Choroid plexus epithelial cell (primary cell): ENCODE results near the gene CLDN19.
A peak's percentile ranks its signal among the peaks of the same experiment; 100 is the strongest.
"Not testable (repeated sequence)": the region's sequence is repeated elsewhere in the genome, so short reads cannot be mapped to it uniquely, and the experiment has no call there.

Experiments
- DNase-seq: peaks from one replicate; pipeline ENCODE4 v3.0.0-alpha.2; 2010; ENCODE audit warnings: low read depth
- H3K4me3 ChIP-seq: 2 replicates; pipeline ENCODE4 v1.5.1; 2011; ENCODE audit warnings: low read depth, mild to moderate bottlenecking, control low read depth, low read length, moderate library complexity
- CTCF ChIP-seq: conservative IDR thresholded peaks from 2 replicates; pipeline ENCODE4 v1.5.1; 2011; ENCODE audit warnings: low read depth, mild to moderate bottlenecking, control low read depth, inconsistent platforms, low read length, moderate library complexity

Gene CLDN19

DNA sequence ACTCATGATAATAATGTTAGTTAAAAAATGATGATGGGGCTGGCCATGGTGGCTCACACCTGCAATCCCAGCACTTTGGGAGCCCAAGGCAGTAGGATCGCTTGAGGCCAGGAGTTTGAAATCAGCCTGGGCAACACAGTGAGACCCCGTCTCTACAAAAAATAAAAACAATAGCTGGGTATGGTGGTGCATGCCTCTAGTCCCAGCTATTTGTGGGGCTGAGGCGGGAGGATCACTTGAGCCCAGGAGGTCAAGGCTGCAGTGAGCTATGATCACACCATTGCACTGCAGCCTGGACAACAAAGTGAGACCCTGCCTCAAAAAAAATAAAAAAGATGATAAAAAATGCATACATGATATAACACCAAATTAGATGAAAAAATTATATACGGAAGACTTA is 21.5 kb upstream of the CLDN19 start:
- no peak for DNase-seq
- H3K4me3 ChIP-seq = no peak overlapping the region
- TF ChIP-seq CTCF = no peak

- TF ChIP-seq CTCF = peak; percentile 25
- DNase-seq = no peak
- H3K4me3 ChIP-seq = no peak overlapping the region
Observed at GRCh38 chr1:42759114-42759513, 19.1 kb upstream of the CLDN19 start.

DNA sequence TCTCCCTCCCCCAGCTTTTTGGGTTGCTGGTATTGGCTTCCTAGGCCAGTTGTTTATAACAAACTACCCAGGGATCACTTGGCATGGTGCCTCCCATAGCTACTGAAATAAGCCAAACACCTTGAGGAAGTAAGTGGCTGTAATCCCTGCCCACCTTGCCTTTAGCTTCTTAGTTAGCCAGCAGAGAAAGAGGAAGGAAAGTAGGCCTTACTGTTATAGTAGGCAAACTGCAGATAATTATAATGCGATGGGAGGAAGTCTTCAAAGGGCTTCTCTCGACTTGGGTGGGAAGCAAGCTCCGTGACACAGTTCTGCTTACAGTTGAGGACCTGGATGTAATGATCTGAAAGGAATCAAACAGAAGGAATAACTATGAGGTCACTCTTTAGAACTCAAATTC is 18.6 kb upstream of the CLDN19 start:
- TF ChIP-seq CTCF = no peak
- no peak for DNase-seq
- H3K4me3 ChIP-seq = no peak overlapping the region

DNA sequence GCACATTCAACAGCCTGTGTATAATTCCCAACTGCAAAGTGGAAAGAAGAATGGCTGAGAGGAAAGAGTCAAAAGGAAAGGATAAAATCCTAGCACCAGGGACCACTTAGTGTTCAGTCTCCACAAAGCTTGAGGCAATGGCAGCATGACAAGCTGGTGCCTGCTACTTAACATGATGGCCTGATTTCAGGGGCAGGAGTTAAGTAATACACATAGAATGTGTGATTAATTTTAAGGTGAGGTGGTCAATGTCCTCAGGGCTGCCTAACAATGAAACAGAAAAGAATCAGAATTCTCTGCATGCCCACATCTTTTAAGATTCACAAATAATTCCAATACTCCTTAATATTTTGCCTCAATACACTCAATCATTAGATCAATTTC is 17.8 kb upstream of the CLDN19 start:
- TF ChIP-seq CTCF = no peak
- H3K4me3 ChIP-seq = no peak overlapping the region
- no peak for DNase-seq

- TF ChIP-seq CTCF = peak; percentile 75
- DNase-seq = peak; percentile 85
- H3K4me3 ChIP-seq = no peak overlapping the region
Observed at GRCh38 chr1:42756956-42757891, 17.2 kb upstream of the CLDN19 start.

DNA sequence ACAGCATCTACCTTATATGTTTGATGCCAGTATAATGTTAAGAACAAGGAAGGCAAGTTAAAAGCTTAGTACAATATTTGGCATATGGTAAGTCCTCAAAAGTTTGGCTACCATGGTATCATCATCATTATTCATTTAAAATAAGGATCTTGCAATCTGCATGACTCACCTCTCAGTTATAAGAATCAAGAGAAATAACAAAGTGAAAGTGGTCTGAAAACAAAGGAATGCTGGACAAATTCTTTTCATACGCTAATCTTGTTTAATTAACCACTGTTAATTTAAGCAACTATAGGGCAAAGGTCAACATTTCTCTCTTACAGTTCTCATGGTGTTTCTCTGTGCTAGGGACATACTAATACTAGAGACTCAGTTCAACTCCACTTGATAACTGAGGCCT is 13.0 kb upstream of the CLDN19 start:
- no peak for TF ChIP-seq CTCF
- H3K4me3 ChIP-seq = no peak overlapping the region
- DNase-seq = peak; percentile 73

- H3K4me3 ChIP-seq = no peak overlapping the region
- no peak for DNase-seq
- no peak for TF ChIP-seq CTCF
Observed at GRCh38 chr1:42752284-42752683, 12.2 kb upstream of the CLDN19 start.

GRCh38 chr1:42751511-42752070 is 11.6 kb upstream of the CLDN19 start:
- H3K4me3 ChIP-seq, DNase-seq: not testable (repeated sequence)
